ENCODE data around the gene TFDP1. TPM values are rescaled to one million over a fixed set of nuclear protein-coding genes. Genes with fewer than 3 reads are reported as not detected.
"Not testable (repeated sequence)": the region's sequence is repeated elsewhere in the genome, so short reads cannot be mapped to it uniquely, and the experiment has no call there.

TFDP1 gene
- total and polyA plus RNA-seq, 2 of the 4 experiments (the other 2 are of a cell fraction): 59.3 to 97.0 TPM

- peaks cover 20% of the 10 kb centered on the region for H3K9me1 ChIP-seq (ENCODE audit: insufficient read depth, low read length)
- H4K20me1 ChIP-seq (ENCODE audit: insufficient read depth, low read length): peaks cover 68% of the 10 kb centered on the region
- H4K8ac ChIP-seq (ENCODE audit: low read depth in 2 of 2, low read length in 2 of 2); H2AK9ac ChIP-seq (replicated peaks; ENCODE audit: low read depth, low read length, poor library complexity); DNase-seq; H3K4me2 ChIP-seq (ENCODE audit: low read depth, low read length); H4K5ac ChIP-seq (ENCODE audit: low read depth, low read length); H2BK15ac ChIP-seq (ENCODE audit: low read depth, low read length); H3K23ac ChIP-seq (ENCODE audit: low read depth, low read length); H3K27me3 ChIP-seq (ENCODE audit: control insufficient read depth, insufficient read depth, low read length); H2BK120ac ChIP-seq (ENCODE audit: low read depth, low read length); intact Hi-C loops (cut with micrococcal nuclease); BruUV-seq (replicated peaks); in situ Hi-C loops (cut with MboI; ENCODE audit: low sequenced_read_pairs); dilution Hi-C loops (cut with HindIII; ENCODE audit: low sequenced_read_pairs, unreplicated experiment); H3K56ac ChIP-seq (ENCODE audit: extremely low read depth, insufficient read depth, low read length); H3K9ac ChIP-seq (ENCODE audit: low read depth, low read length); H3K27ac ChIP-seq (ENCODE audit: insufficient read depth, low read length); H3K4ac ChIP-seq (ENCODE audit: low read depth, low read length); H2AFZ ChIP-seq (replicated peaks; ENCODE audit: low read length, poor library complexity); POLR2A ChIA-PET (ENCODE audit: unreplicated experiment); H3K4me3 ChIP-seq (ENCODE audit: insufficient read depth, low read depth, low read length); H2AK5ac ChIP-seq (ENCODE audit: low read depth, low read length); H3K9me3 ChIP-seq (ENCODE audit: control insufficient read depth, insufficient read depth, low read length); ATAC-seq (ENCODE audit: low read depth); H3K14ac ChIP-seq (replicated peaks; ENCODE audit: low read depth, low read length); H4K91ac ChIP-seq (ENCODE audit: insufficient read depth, low read depth, low read length); H2BK5ac ChIP-seq (ENCODE audit: low read depth, low read length, poor library complexity, severe bottlenecking); H3K18ac ChIP-seq (ENCODE audit: low read depth, low read length); CTCF ChIA-PET; H2BK20ac ChIP-seq (ENCODE audit: low read depth, low read length): not testable (repeated sequence)
- WGBS, 2 experiments (ENCODE audit: extremely low coverage in 2 of 2, insufficient read length in 1 of 2): 95% methylated on average over 11 of the region's 14 CpGs; no CpG with 5 or more reads in 1 of the 2 experiments
- peaks cover 13% of the 10 kb centered on the region for H3K4me1 ChIP-seq (ENCODE audit: control insufficient read depth, insufficient read depth, low read length)
- H3K79me1 ChIP-seq (ENCODE audit: low read depth in 1 of 2, low read length in 2 of 2): peaks cover 23 to 71% of the 10 kb centered on the region in 2 experiments
- peaks cover 33% of the 10 kb centered on the region for H3K36me3 ChIP-seq (ENCODE audit: control insufficient read depth, insufficient read depth, low read length)
Observed at GRCh38 chr13:113624640-113625304, 40.2 kb downstream of the TFDP1 start.
